A549 treated with dexamethasone at 1 μM for 4 hours (cell line): ENCODE measurements around the gene UBE2J1. TPM values are rescaled to one million over a fixed set of nuclear protein-coding genes. Genes with fewer than 3 reads are reported as not detected.

ENCODE experiments used
- total RNA-seq: library from RNA; stranded (reverse); fragments of 200-300 nt; extraction: Qiagen RNA extraction; gene quantifications from 5 replicates; pipeline ENCODE4 v1.2.3, GENCODE V29; 2022

UBE2J1 gene, protein sequence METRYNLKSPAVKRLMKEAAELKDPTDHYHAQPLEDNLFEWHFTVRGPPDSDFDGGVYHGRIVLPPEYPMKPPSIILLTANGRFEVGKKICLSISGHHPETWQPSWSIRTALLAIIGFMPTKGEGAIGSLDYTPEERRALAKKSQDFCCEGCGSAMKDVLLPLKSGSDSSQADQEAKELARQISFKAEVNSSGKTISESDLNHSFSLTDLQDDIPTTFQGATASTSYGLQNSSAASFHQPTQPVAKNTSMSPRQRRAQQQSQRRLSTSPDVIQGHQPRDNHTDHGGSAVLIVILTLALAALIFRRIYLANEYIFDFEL
- 14.2 to 16.8 TPM (median 16.0 TPM) in 5 replicates for total RNA-seq

DNA sequence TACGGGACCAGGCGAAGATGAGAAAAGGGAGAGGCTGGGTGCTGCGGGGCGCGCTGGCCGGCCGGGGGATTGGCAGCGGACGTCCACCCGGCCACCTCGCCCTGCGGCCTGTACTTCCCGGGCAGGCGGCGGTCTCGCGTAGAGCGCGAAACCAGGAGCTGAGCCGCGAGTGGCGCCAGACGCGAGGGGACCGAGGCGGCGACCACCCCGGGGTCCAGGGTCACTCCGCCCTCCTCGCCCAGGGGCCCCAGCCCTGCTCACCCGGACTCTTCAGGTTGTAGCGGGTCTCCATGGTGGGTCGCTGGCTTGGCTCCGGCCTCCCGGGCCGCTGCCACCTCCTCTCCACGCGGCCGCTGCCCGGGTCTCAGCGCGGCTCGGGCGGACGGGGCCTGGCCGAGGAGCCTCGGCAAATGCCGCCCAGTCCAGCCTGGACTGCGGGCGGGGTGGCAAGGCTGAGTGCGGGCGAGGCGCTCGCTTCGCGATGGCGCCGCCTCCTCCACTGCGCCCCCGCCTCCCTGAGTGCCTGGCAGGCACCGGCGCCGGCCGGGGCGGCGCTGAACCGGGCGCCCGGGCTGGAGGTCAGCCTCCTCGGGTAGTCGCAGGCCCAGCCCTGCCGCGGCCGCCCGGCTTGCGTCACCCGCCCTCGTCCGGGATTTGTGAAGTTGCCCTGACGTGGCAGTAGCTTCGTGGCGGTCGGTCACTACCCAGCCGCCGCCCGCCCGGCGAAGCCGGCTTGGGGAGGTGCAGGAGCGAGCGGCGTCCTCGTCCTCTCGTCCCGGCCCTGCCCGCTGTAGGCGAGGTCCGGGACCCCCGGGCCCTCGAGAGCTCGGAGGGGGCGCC lies at the start of gene UBE2J1:
Gene UBE2J1, minus strand, starts transcription at position 445 of the 840 bp plus-strand sequence. Its CDS starts 153 bp downstream, at position 292.

DNA sequence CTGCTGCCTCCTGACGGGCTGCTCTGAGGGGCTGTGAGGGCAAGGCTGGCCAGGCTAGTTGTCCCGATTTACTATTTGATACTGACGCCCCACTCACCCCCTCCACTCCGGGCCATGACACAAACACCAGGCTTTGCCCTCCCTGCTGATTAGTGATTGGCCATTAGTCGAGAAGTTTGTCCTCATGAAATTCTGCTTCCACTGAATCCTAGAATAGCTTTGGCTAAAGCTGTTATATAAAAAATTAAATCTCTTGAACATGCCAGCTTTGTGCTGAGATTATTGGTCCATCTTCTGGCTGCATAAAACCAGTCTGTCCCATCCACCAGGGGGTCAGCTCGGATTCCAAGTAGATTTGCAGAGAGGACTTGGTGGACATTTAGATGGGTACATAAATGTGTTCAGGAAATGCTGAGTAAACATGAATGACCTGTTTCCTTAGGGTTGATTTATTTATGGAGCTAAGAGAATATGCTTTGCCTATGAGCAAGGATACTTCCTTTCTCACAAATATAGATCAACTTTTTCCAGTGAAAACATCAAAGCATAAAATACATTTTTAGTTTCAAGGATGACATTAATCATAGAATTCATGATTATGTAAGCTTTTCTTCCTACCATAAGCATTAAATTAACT lies 37.2 kb downstream of the UBE2J1 start, which contains the start of gene GABRR2:
Gene GABRR2, minus strand, starts transcription at position 51 of the 637 bp plus-strand sequence. CDS start 134 bp downstream, outside the sequence.

Other genes starting within 250 kb of the UBE2J1 start
- 1.8 to 2.9 TPM (median 2.2 TPM) in 5 replicates for gene SRSF12, start 234.7 kb downstream of the UBE2J1 start, total RNA-seq
- gene PM20D2, start 206.7 kb downstream of the UBE2J1 start, total RNA-seq = 11.1 to 15.9 TPM (median 13.9 TPM) in 5 replicates
- gene GABRR1, start 135.4 kb downstream of the UBE2J1 start, total RNA-seq = not detected in 5 replicates
- gene GABRR2, start 37.4 kb downstream of the UBE2J1 start, total RNA-seq = 0.05 to 0.07 TPM in 2 of 5 replicates, not detected in the others
- gene RRAGD, start 59.6 kb upstream of the UBE2J1 start, total RNA-seq = 3.6 to 5.6 TPM (median 4.5 TPM) in 5 replicates
- 1.3 to 2.1 TPM (median 1.8 TPM) in 5 replicates for gene ANKRD6, start 80.4 kb upstream of the UBE2J1 start, total RNA-seq